NCI-H748 (cell line): Measurements from ENCODE around the gene ABHD11.
"Not testable (repeated sequence)": the region's sequence is repeated elsewhere in the genome, so short reads cannot be mapped to it uniquely, and the experiment has no call there.

Source experiments
- DNase-seq: peaks from one replicate; lab custom pipeline; 2025; ENCODE audit not compliant: unreplicated experiment; lab: John Stamatoyannopoulos, UW

The ABHD11 gene, protein sequence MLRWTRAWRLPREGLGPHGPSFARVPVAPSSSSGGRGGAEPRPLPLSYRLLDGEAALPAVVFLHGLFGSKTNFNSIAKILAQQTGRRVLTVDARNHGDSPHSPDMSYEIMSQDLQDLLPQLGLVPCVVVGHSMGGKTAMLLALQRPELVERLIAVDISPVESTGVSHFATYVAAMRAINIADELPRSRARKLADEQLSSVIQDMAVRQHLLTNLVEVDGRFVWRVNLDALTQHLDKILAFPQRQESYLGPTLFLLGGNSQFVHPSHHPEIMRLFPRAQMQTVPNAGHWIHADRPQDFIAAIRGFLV

DNA sequence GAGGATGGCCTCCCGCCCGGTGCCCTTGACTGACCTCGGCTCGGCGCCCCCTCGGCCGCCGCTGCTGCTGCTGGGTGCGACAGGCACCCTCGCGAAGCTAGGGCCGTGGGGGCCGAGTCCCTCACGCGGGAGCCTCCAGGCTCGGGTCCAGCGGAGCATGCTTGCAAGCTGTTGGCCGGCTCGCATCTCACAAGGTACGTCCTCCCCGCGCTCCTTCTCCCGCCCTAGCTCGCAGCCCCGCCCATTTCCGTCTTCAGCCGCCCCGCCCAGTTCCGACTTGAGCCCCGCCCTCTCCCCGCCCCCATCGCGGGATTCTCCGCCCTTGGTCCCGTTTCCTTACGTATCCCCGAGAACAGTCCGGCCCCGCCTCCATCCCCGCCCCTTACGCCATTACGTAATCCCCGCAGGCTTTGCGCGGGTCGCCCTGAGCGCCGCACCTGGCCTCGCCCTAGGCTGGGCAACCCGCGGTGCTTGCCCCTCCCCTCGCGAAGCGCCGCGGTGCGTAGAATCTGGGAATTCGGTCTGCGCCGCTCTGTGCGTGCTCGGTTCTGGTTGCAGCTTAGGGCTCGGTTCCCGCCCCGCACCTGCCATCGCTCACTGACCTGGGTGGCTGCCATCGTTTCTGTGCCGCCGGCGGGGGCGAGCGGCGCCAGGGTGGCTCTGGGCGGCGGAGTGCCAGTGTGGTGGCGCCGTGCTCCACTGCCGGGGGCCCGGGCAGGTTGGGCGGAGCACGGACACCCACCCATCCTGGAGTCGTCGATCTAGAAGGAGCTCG lies at the start of gene ABHD11:
ABHD11 (minus strand) TSS at position 191 of the 775 bp plus-strand sequence; CDS start at position 159, 32 bp downstream.
- peak; percentile 98 for DNase-seq

DNA sequence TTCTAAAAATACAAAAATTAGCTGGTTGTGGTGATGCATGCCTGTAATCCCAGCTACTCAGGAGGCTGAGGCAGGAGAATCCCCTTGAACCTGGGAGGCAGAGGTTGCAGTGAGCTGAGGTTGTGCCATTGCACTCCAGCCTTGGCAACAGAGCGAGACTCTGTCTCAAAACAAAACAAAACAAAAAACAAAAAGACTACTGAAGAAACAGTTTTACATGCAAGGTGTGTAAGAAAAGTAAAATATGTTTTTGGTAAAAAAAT lies 49.1 kb upstream of the ABHD11 start:
- DNase-seq: not testable (repeated sequence)

DNA sequence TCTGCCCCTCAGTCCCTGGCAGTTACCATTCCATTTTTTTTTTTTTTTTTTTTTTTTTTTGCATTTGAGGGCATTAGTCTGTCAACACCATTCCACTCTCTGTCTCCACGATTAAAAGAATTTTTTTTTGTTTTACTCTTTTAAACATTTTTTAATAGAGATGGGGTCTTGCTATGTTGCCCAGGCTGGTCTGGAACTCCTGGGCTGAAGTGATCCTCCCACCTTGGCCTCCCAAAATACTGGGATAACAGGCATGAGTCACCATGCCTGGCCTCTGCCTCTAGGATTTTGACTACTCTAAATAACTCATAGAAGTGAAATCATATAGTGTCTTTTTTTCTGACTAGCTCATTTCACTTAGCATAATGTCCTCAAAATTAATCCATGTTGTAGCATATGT lies 48.0 kb upstream of the ABHD11 start:
- DNase-seq: no peak

GRCh38 chr7:73779517-73779916 lies 40.9 kb upstream of the ABHD11 start:
- no peak for DNase-seq

DNA sequence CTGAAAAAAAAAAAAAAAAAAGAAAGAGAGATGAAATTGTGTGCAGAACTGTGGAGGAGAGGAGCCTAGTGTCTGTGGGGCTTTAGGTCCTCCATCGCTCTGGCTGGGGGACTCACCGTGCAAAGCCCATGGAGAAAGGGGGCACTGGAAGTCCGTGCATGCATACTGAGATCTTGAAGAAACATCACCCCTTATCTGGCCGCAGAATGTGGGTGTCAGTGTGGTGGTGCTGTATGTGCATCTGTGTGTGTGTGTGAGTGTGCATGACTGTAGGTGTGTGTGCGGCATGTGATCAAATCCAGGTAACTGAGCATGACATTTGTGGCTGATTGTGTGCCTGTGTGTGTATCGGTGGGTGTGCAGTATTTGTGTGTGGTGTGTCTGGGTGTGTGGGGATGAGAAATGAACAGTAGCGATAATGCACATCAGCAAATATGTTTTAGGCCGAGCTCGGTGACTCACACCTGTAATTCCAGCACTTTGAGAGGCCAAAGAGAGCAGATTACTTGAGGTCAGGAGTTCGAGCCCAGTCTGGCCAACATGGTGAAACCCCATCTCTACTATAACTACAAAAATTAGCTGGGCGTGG lies 40.3 kb upstream of the ABHD11 start:
- DNase-seq: no peak

GRCh38 chr7:73774923-73775322 lies 36.3 kb upstream of the ABHD11 start:
- peak; percentile 10 for DNase-seq

DNA sequence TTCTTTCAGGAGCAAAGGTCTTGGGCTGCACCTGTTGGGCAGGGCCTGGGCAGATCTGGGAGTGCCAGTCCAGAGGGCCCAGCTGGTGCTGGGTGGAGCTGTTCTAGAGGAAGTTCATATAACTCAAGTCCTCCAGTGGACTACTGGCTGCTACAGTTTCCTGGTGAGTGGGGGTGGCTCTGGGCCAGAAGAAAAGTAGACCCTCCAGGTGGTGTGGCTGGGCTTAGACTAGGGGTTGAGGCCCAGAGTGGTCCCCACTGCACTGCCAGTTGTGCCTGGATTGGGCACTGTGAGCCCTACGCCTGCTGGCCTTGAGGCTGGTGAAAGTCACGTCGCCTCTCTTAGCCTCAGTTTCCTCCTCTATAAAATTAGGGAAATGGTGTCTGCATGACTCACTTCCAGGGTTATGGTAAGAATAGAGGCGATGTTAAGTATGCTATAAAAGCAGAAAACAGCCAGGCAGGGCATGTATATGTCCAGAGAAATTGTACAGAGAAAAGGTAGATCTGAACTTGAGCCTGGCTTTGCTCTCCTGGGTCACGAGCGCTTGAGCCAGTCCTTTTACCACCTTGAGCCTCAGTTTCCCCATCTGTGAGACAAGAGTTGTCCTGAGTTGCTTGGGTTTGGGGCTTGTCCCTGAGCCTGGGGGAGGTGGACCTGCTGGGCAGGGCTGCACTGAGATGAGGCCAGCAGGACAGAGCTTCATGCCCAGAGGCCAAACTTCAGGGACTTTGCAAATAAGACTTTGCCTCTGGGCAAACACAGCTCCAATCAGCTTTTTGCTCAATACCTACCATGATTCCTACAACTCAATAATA lies 35.3 kb upstream of the ABHD11 start:
- no peak for DNase-seq

GRCh38 chr7:73770860-73771670 lies 32.5 kb upstream of the ABHD11 start:
- DNase-seq: no peak

GRCh38 chr7:73770002-73770859 lies 31.6 kb upstream of the ABHD11 start, which contains the start of gene CLDN3:
CLDN3 (minus strand) TSS chr7:73770270; CDS start chr7:73770049, 221 bp downstream.
- peak; percentile 98 for DNase-seq

DNA sequence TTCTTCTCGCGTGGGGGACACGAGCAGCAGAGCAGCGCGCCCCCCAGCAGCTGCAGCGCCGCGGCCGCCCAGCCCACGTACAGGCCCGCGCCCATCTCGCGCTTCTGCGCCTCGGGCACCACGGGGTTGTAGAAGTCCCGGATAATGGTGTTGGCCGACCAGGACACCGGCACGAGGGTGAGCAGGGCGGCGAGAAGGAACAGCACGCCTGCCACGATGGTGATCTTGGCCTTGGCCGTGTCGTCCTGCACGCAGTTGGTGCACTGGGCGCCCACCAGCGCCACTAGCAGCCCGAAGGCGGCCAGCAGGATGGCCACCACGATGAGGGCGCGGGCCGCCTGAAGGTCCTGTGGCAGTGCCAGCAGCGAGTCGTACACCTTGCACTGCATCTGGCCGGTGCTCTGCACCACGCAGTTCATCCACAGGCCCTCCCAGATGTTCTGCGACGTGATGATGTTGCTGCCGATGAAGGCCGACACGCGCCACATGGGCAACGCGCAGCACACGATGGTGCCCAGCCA lies 30.9 kb upstream of the ABHD11 start:
- DNase-seq: peak; percentile 71

GRCh38 chr7:73768641-73769480 lies 30.3 kb upstream of the ABHD11 start:
- peak; percentile 40 for DNase-seq

DNA sequence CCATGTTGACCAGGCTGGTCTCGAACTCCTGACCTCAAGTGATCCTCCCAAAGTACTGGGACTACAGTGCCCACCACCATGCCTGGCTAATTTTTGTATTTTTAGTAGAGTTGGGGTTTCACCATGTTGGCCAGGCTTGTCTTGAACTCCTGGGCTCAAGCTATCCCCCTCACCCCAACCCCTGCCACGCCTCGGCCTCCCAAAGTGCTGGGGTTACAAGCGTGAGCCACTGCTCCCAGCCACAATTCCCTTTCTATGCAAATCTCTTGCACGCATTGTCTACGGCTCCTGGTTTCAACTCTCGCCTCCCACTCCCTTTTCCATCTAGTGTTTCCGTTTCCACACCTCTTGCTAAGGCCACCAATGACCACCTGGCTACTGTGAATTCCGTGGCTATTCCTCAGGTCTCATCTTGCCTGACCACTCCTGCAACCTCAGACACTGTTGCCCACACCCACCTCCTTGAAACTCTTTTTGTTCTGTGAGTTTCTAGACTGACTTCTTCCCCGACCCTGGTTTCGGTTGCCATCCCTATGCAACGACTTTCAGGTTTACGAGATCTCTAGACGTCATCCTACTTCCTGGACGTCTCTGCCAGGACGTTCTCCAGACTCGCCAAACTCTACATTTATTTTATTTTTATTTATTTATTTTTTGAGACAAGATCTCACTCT lies 28.1 kb upstream of the ABHD11 start:
- DNase-seq: no peak

- no peak for DNase-seq
Observed at GRCh38 chr7:73762659-73762999, 24.0 kb upstream of the ABHD11 start.

DNA sequence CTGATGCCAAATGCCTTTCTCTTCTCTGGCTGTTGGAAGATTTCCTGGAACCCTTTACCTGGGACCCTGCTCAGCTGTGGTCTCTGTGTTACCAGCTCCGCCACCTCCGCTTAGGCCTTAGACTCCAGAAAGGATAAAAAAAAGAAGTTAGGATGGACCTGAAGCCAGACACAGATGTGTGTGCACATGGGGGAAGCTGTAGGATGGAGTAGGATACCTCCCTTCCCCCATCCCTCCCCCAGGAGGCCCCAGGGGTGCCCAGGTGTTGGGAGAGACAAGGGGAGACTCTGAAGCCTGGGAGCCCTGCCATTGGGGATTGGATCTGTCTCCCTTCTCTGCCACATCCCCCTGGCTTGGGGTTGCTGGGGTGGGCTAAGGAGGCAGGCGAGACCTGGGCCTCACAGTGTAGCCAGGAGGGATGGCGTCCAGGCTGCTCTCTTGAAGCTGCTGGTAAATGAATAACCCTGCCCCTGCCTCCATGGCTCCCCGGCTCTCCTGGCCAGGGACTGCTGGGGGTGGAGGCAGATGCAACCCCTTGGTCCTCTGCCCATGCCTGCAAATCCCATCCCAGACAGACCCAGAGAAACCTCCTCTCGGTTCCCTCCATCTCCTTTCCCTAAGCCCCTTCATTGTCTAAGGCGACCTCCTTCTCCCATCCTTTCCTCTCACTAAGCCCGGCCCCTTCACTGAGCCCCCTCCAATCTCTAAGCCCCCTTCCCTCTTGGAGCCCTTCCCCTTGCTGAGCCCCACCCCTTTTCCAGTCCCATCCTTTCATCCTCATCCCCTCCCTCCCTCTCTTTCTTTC lies 23.5 kb upstream of the ABHD11 start:
- DNase-seq: no peak

DNA sequence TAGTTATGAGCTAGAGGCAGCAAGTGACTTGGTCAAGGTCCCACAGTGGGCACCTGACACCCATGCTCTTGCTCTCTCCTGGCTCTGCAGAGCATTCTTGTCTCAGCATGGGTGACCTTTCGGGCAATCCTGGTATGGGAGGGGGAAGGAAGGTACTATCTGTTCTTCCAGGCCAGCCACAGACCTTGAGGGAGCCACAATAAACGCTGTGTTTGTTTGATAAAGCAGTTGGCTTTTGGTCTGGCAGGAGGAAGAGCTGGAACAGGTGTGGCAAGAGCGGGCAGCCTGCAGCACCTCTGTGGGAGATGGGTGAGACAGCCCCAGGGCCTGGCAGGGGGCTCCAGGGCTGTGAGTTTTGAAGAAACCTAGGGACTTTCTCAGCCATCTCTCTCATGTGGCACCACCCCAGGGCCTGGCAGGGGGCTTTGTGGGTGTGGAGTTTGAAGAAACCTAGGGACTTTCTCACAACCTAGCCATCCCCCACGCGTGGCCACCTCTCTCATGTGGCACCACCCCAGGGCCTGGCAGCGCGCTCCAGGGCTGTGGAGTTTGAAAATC lies 20.1 kb upstream of the ABHD11 start:
- DNase-seq: no peak

GRCh38 chr7:73749931-73750776 lies 11.6 kb upstream of the ABHD11 start:
- no peak for DNase-seq
